NCI-H146 (cell line): ENCODE results near the gene CDR2.
A peak's percentile ranks its signal among the peaks of the same experiment; 100 is the strongest.
"Not testable (repeated sequence)": the region's sequence is repeated elsewhere in the genome, so short reads cannot be mapped to it uniquely, and the experiment has no call there.

Experiments
- DNase-seq: peaks from one replicate; lab custom pipeline; 2025; lab: John Stamatoyannopoulos, UW

Gene CDR2

GRCh38 chr16:22307838-22308237 lies 66.6 kb downstream of the CDR2 start:
- no peak for DNase-seq

GRCh38 chr16:22306788-22307187 lies 67.6 kb downstream of the CDR2 start:
- no peak for DNase-seq

GRCh38 chr16:22304411-22304810 lies 70.0 kb downstream of the CDR2 start:
- no peak for DNase-seq

- DNase-seq: no peak
These were observed 71.5 kb downstream of the CDR2 start for GRCh38 chr16:22302776-22303363.

- not testable (repeated sequence) for DNase-seq
These were observed 73.0 kb downstream of the CDR2 start for GRCh38 chr16:22301423-22301822.

- peak; percentile 41 for DNase-seq
These were observed 73.9 kb downstream of the CDR2 start for GRCh38 chr16:22300427-22301071.

GRCh38 chr16:22299036-22299435 lies 75.4 kb downstream of the CDR2 start:
- no peak for DNase-seq

- peak; percentile 97 for DNase-seq
These were observed 76.3 kb downstream of the CDR2 start for GRCh38 chr16:22297871-22298733.

- peak; percentile 98 for DNase-seq
These were observed 77.1 kb downstream of the CDR2 start, which contains the start of gene POLR3E for GRCh38 chr16:22297114-22297870. TSS of gene POLR3E (plus strand) at chr16:22297409. CDS start at chr16:22302969, 5,560 bp downstream.

GRCh38 chr16:22296225-22297113 lies 78.0 kb downstream of the CDR2 start:
- DNase-seq: peak; percentile 40
